B cell (primary cell): ENCODE measurements around the gene KRR1.
"Not testable (repeated sequence)": the region's sequence is repeated elsewhere in the genome, so short reads cannot be mapped to it uniquely, and the experiment has no call there.

ENCODE experiments used
- CTCF ChIP-seq: fragments of 200-600 bp; IDR thresholded peaks from one replicate; pipeline ENCODE4 v1.8.0; 2022; ENCODE audit warnings: antibody characterized with exemption, mild to moderate bottlenecking
- EZH2 ChIP-seq: IDR thresholded peaks from 2 replicates; pipeline ENCODE4 v1.6.1; 2012; ENCODE audit warnings: borderline replicate concordance, low read depth, mild to moderate bottlenecking, moderate library complexity, low read length; ENCODE audit not compliant: insufficient read depth, poor library complexity, severe bottlenecking

DNA sequence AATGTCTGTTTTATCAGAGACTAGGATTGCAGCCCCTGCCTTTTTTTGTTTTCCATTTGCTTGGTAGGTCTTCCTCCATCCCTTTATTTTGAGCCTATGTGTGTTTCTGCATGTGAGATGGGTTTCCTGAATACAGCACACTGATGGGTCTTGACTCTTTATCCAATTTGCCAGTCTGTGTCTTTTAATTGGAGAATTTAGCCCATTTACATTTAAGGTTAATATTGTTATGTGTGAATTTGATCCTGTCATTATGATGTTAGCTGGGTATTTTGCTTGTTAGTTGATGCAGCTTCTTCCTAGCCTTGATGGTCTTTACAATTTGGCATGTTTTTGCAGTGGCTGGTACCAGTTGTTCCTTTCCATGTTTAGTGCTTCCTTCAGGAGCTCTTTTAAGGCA, 9.8 kb upstream of the KRR1 start:
- not testable (repeated sequence) for TF ChIP-seq CTCF, EZH2
